ENCODE data around the gene LTBP3.

The LTBP3 gene

GRCh38 chr11:65571420-65571819 lies 13.3 kb upstream of the LTBP3 start:
- no peak for DNase-seq

GRCh38 chr11:65569973-65570918 lies 12.1 kb upstream of the LTBP3 start, which contains the start of gene ZNRD2:
TSS of gene ZNRD2 (plus strand) at chr11:65570477. CDS start at chr11:65570492, 15 bp downstream.
- DNase-seq: peak; percentile 99

- no peak for DNase-seq
These were observed 11.2 kb upstream of the LTBP3 start for GRCh38 chr11:65569164-65569972.

- DNase-seq: peak; percentile 42
These were observed 7.7 kb upstream of the LTBP3 start for GRCh38 chr11:65565624-65566453.

GRCh38 chr11:65564879-65565559 lies 6.9 kb upstream of the LTBP3 start:
- peak; percentile 14 for DNase-seq

- DNase-seq: no peak
These were observed 5.4 kb upstream of the LTBP3 start for GRCh38 chr11:65563601-65564000.

- no peak for DNase-seq
These were observed 4.6 kb upstream of the LTBP3 start for GRCh38 chr11:65562788-65563187.

GRCh38 chr11:65562020-65562419 lies 3.9 kb upstream of the LTBP3 start:
- DNase-seq: no peak

GRCh38 chr11:65560555-65561418 lies 2.6 kb upstream of the LTBP3 start:
- no peak for DNase-seq

- no peak for DNase-seq
These were observed 1.9 kb upstream of the LTBP3 start for GRCh38 chr11:65559951-65560537.

- DNase-seq: no peak
These were observed 1.4 kb upstream of the LTBP3 start for GRCh38 chr11:65559535-65559934.

- DNase-seq: no peak
These were observed 861 bp upstream of the LTBP3 start for GRCh38 chr11:65558930-65559509.

GRCh38 chr11:65557280-65558001 lies 718 bp downstream of the LTBP3 start:
- DNase-seq: peak; percentile 4

GRCh38 chr11:65556470-65557279 lies 1.5 kb downstream of the LTBP3 start:
- DNase-seq: peak; percentile 1

- peak; percentile 2 for DNase-seq
These were observed 2.4 kb downstream of the LTBP3 start for GRCh38 chr11:65555693-65556231.

GRCh38 chr11:65554842-65555430 lies 3.2 kb downstream of the LTBP3 start:
- no peak for DNase-seq

GRCh38 chr11:65554057-65554818 lies 3.9 kb downstream of the LTBP3 start:
- DNase-seq: no peak
